ELF-1 (cell line): ENCODE results near the gene CCKAR.
"Not testable (repeated sequence)": the region's sequence is repeated elsewhere in the genome, so short reads cannot be mapped to it uniquely, and the experiment has no call there.

Experiments used
- DNase-seq: peaks from one replicate; pipeline ENCODE4 v3.0.0-alpha.2; 2016; ENCODE audit warnings: low read depth, low spot score

The CCKAR gene, protein sequence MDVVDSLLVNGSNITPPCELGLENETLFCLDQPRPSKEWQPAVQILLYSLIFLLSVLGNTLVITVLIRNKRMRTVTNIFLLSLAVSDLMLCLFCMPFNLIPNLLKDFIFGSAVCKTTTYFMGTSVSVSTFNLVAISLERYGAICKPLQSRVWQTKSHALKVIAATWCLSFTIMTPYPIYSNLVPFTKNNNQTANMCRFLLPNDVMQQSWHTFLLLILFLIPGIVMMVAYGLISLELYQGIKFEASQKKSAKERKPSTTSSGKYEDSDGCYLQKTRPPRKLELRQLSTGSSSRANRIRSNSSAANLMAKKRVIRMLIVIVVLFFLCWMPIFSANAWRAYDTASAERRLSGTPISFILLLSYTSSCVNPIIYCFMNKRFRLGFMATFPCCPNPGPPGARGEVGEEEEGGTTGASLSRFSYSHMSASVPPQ

DNA sequence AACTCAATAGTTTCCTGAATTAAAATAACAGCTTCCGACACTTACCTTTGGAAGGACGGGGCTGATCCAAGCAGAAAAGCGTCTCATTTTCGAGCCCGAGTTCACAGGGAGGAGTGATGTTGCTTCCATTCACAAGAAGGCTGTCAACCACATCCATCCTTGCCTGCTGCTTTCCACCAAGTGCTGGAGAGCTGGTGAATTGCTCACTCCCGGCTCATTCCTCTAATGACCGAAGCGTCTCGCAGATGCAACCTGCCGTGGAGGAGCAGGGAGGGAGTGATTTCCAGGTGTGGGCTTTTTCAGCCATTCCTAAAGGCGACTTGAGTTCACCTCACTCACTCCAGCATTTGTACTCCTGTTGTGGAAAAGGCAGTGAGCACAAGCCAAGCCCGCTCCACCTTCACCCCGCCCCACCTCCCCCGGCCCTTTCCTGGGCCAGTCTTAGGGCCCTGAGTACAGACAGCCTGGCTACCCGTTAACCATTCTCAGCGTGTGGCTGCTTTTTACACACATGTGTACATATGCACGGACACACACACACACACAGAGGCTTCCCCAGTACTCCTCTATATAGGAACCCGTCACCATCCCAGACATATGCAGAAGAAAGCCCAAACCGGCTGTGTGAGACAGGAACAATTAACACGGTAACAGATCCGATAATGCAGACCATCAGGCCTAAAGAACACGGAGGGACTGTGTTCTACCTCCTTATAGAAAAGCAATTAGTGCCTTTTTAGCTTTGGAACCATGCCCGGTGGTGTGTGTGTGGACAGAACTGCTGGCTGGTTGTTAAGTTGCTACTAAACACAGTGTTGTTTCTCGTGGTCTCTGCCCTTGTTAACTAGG lies at the start of gene CCKAR:
Gene CCKAR, minus strand, starts transcription at position 374 of the 849 bp plus-strand sequence. Its CDS starts 217 bp downstream, at position 157.
- no peak for DNase-seq

DNA sequence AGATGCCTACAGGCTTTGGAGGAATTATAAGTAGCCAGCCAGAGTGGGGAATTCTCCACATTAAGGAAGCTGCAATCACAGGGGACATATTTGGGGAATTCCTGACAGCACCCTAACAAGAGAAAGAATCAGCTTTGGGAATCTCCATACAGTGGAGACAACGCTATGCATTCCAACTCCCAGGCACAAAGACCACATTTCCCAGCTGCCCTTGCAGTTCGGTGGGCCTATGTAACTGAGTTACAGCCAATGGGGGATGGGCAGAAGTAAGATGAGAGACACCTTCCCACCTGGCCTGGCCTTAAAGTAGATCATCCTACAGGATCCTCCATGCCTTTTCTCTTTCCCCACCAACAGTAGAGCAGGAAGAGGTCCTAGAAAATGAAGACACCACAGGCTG lies 43.4 kb upstream of the CCKAR start:
- DNase-seq, result no peak

DNA sequence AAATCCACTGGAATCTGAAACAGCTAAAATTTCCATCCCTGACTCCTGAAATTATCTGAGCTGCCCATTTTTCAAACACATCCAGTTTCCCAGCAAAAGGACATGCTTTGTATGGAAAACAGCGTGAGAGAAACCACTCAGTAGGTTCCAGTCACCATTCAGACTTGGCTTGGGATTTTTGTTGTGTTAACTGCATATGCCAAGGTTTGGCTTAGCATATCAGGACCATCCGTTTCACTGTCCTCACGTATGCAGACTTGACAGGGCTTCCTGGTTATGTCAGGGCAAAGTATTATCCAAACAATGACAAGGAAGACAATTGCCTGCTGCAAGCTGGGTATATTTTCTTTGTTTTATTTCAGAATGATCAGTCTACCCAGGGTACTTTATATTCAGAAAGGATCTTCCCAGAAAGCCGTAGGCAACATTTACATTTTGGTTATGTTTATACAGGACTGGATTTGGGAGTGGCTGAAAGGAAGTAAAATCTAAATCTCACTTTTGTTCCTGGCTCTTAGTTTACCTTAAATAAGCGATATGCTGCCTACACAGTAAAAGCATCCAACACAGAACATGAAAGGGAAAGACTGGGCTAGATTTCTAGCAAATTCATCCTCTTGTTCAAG lies 41.3 kb upstream of the CCKAR start:
- no peak for DNase-seq

DNA sequence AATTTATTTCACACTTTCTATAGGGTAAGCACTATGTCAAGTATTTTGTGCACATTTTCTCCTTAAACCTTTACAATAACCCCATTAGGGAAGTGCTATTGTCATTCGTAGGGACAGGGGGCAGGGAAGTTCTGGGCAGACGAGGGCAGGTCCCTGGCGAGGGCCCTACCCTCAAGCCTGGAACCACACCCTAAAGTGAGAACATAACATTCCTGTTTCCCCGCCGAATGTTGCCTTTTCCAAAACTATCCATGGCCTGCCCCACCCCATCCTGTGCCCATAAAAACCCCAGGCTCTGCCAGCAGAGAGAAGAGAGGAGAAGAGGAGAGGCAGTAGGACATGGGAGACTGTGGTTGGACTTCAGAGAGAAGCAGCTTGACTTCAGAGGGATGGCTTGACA lies 39.8 kb upstream of the CCKAR start:
- no peak for DNase-seq

DNA sequence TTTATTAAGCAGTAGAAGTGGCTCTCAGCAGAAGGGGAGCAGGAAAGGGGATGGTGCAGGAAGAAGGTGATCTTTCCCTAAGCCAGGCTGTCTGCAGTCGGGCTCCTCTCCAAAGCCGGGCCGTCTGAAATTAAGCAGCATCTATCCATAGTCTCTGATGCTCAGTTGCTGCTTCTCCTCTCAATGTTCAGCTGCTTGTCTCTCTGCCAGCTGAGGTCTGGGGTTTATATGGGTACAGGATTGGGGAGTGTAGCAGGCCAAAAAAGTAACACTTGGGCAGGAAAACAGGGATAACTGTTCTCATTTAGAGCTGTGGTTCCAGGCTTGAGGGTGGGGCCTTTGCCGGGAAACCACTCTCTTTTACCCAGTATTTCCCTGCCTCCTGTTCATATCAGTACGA lies 39.2 kb upstream of the CCKAR start:
- no peak for DNase-seq

DNA sequence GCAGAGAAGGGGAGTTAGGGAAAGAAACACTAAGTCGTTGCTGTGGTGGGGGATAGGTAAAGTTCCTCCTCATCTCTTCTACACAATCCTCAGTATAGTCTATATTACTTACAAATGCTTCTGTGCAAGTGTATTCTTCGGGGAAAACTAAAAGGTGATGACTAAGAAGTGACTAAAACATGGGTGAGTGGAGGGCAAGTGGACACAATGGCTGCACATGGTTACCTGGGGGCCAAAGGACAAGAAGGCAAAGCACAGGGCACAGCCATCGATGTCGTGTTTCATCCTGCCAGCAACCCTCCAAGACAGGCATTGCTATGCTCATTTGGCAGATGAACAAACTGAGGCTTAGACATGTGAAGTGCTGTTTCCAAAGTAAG lies 35.5 kb upstream of the CCKAR start:
- DNase-seq, result no peak

DNA sequence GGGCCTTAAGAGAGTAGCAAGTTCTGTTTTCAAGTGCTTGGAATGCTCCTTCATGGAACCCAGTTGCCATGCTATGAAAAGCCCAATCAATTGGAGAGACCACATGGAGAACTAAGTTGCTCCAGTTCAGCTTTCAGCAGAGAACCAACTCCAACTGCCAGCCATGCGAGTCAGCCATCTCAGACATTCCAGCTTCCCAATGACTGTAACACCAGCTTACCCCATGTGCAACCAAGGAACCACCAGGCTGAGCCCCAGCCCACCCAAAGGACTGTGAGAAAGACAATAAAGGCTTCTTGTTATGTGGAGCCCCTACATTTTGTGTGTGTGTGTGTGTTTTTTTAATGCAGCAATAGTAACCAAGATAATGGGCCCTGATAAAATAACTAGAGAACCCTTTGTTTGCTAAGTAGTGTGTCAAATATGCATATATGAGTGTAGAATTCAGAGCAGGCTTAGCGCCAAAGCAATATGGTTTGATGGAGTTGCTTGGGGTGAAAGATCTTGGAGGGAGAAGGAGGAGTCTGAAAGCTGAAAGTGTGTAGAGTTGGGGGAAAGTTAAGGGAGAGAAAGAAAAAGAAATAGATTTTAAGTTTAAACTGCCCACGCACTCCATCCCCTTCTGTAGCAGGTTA lies 35.0 kb upstream of the CCKAR start:
- DNase-seq, result no peak

DNA sequence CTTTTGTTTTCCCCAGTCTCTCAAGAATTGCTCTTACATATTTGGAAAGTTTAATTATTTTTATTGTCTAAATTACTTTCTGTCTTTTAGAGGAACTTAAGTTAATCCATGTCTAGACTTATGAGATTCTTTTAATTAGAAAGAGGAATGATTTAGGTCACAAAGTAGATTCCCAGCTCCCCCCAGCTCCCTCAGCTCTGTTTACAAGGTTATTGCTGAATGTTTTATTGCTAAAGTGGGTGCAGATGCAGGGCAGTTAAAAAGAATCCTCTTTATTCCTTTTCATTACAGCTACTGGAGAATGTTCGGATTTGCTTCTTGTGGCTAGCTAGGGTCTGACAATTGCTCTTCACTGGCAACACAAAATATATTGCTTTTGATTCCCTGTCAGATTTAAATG lies 33.7 kb upstream of the CCKAR start:
- no peak for DNase-seq

DNA sequence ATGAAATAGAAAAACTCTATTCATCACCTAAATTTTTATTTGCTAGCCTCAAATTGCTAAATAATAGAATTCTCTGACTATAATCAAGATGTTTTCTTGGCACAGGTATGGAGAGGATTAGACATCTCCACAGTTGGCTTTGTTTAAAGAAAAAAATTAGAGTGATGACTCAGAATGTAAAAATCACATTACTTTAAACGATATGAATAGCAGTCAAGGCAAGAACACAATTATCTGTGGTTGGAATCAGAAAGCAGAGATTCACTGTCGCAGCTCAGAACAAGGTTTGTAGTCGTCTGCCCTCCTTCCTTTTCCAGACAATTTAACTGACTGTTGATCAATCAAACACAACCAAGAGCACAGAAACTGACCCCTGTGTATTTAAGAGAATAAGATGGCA lies 32.2 kb upstream of the CCKAR start:
- DNase-seq, result no peak

DNA sequence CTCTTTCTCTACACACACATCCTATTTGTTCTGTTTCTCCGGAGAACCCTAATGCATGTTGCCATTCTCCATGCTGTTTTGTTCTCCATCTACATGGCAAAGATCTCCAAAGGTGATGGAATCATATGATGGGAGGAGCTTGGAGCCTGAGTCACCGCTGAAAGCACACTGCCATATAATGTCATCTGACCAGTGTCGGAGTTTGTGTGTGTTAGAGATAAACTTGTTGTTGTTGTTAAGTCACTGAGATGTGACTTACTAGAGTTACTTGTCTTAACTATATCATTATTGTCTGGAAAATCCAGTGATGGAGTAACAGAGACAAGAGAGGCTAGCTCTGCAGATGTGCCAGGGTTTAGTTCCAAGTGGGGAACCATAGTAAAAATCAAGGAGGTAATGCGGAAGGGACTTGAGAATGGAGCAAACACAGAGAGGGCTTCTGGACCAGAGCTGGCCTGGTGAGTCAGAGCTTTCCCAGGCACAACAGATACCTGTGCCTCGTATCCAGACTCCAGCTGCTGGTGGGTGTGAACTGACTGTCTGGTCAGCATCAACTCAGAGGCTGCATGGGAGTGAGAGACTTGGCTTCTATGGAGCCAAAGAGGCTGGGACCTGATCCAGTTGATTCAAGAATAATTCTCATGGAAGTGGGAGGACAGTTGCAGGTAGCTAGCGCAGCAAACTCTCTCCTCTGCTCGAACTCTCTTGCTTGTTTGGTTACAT lies 30.6 kb upstream of the CCKAR start:
- peak; percentile 41 for DNase-seq

DNA sequence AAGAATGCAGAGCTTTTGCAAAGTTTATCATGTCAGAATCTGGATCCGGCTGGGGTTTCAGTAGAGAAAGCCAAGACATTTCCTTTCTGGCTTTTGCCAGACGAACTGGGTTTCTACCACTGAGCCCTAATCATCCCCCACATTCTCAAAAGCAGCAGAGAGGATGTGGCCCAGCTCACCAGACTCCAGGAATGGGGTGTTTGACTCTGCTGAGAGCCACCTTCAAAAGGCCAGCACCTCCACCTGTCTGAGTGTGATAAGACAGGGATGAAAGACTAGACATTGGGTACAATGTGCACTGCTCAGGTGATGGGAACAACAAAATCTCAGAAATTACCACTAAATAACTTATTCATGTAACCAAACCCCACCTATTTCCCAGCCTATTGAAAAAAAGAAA lies 25.7 kb upstream of the CCKAR start:
- DNase-seq, result no peak

DNA sequence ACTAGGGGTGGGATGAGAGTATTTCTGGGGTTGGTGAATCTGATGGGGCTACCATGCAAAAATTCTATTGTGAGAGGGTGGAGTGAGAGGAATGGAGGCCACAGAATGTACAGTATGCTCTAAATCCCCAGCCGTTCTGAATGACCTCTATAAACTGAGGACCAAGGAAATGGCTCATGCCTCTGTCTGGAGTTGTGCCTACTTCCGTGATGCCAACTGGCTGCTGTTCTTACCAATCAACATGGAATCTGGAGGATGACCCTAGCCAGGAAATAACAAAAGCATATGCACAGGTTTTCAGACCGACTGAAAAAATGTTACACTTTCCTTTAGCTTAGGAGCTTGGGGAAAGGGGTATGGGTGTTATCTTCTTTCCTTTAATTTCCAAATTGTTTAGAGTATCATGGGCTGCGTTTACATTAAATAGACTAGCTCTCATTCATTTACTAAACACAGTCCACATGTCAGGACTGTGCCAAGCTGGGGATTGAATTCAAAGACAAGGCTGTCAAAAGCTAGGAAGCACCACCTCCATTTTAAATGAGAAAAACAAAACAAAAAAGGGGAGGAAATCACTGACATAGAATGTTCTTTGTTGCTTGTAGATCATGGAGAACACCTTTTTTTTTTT lies 20.2 kb upstream of the CCKAR start:
- no peak for DNase-seq

DNA sequence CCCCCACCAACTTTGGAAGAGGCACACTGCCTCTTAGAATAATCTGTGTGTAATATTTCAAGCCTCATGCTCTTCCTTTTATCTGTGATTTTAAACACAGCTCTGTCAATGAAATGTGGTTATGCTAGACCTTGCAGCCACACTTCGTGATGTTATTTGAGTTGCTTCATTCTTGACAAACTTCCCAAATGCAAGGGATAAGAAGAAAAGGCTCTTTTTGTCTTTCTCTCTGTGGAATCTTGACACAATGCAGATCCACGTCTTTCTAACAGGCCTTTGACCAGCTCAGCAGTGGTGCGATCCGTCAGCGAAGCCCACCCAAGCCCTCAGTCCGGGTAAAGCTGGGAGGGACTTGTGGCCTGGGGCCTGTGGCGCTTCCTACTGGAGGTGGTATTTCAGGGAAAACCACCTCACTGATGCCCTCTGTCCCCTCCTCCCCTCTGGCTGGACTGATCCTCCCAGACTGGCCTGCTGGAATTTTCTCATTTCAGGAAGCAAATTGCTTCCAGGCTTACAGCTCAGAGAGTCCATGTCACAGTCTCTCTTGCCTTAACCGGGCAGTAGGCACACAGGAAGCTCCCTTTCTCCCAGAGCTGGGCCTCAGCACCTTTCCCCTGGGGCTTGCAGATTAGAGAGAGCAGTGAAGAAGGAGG lies 19.5 kb upstream of the CCKAR start:
- peak; percentile 47 for DNase-seq

DNA sequence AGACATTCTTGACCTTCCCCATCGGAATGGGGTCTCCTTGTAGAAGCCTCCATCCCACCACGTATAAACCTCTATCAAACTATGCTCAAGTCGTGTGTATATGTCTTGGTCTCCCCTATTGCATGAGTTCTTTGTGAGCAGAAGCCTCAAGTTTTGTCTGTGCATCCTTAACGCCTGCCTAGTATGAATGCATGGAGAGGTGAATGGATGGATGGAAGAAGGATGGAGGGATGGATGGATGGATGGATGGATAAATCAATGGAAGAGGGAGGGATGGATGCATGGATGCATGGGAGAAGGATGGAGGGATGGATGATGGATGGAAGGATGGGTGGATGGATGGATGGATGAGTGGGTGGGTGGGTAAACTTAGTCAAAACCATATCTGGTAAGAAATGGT lies 17.0 kb upstream of the CCKAR start:
- DNase-seq, result no peak

DNA sequence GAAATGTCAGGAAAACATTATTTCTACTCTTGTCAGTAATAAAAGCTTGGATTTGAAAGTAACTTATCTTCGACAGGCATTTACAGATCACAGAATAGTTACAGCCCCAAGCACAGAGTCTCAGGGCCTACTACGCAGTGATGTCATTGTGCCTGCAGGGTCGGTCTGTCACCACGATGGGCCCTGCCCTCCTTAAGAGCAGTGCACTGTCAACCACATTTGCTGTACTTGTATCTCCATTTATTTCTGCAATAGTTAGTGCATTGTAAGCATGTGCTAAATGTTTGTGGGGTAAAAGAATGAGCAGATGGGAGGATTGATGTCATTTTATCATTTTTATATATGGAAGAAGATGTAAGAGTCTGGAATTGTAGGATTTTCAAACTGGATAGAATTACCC lies 13.6 kb upstream of the CCKAR start:
- no peak for DNase-seq

DNA sequence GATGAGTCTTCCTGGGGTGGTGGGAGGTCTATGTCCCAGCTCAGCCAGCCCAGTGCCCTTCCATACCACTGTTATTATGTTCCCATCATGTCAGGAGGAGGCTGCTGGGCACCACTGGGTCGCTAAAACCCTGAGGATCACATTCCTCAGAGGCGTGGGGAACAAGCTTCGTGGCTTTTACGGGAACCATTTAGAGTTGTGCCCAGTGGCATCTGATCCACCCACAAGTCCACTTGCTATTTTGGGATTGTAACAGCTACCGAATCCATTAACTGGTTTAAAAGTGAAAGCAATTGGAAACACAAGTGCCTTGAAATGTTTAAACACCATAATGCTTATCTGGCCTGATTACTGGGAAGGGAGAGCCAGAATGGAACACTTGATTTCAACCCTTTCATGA lies 13.1 kb upstream of the CCKAR start:
- DNase-seq, result no peak

DNA sequence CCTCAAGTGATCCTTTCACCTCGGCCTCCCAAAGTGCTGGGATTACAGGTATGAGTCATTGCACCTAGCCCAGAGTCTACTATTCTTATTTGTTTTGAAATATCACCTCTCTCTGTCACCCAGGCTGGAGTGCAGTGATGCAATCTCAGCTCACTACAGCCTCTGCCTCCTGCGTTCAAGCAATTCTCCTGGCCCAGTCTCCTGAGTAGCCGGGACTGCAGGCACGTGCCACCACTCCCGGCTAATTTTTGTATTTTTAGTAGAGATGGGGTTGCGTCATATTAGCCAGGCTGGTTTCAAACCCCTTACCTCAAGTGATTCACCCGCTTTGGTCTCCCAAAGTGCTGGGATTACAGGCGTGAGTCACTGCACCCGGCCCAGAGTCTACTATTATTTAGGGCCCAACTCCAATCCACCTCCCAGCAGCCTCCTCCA lies 10.3 kb upstream of the CCKAR start:
- not testable (repeated sequence) for DNase-seq

DNA sequence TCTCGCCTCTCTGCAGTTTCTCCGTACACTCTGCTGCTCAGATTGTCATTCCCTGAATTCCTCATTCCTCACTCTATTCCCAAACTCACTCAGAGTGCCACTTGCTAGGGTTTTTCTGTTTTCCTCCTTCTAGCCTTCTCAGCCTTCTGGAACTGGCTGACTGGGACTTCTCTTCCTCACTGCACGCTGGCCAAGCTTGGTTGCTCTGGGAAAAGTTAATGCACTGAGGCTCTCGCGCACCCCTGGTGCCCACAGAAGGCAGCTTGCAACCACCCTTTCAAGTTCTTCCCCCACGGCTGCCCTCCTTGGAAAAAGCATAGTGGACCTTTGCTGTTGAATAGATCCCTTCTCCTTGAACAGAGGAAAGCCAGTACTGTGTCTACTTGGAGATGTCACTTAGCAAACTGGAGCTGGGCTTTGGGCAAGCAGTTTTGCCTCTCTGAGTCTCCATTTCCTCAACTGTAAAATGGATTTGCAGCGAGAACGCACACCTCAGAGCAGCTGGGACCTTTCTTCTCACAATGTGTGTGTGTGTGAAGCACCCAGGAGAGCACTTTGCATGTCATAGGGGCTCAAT lies 6.0 kb upstream of the CCKAR start:
- DNase-seq, result peak; percentile 10

DNA sequence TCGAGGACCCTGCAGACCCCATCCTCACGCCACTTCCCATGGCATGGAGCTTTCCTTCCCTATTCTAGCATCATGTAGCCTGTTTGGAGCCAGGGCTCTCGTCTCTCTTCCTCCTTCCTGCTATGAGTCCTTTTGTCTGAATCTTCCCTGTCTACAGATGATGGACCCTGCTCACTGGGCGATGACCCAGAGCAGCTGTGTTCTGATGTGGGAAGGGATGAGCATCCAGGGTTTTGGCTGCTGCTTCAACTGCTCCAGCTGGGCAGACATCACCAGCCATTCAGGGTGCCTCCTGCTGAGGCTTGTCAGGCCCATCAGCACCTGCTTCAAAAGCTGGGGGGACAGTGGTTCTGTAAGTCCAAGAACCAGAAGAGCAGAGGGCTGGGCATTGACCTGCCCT lies 3.2 kb upstream of the CCKAR start:
- no peak for DNase-seq
